Mucosa of descending colon (tissue), 3 donors: Measurements from ENCODE around the gene NR1I2. TPM values are rescaled to one million over a fixed set of nuclear protein-coding genes. Genes with fewer than 3 reads are reported as not detected.

Experiments used
- total RNA-seq, 3 donors: library from RNA; stranded (reverse); fragmentation: NEBNext Ultra II Directional in 2 of 3; extraction: Animal tissue kit (Norgen Biotek cat#: 25700) in 2 of 3; gene quantifications; one replicate each; pipeline versions ENCODE4 v1.2.1 to v1.2.4, GENCODE V29; 2021 to 2023
- donor health status: DM: no; HTN: no; CAD: no; lungs with moderate emphysema.
- donor health status: DM: no; HTN: no; CAD: no.
- donor health status: DM: no; HTN: yes; CAD: no.

NR1I2 gene
- total RNA-seq, 3 donors from 2014 or later = 62.9 to 141 (median 79.1) TPM

Other genes starting within 250 kb of the NR1I2 start
- gene CD80, start 222.5 kb upstream of the NR1I2 start, total RNA-seq = 1 to 10 TPM in 1 of 3 donors, under 1 TPM in 2; 0.41 to 1.0 (median 0.58) TPM
- 1 to 10 TPM in 2 of 3 donors, under 1 TPM in 1; 0.93 to 9.1 (median 2.7) TPM for gene ADPRH, start 202.6 kb upstream of the NR1I2 start, total RNA-seq
- 1 to 10 TPM in 2 of 3 donors, under 1 TPM in 1; 0.58 to 2.1 (median 1.5) TPM for gene PLA1A, start 184.2 kb upstream of the NR1I2 start, total RNA-seq
- gene POPDC2, start 121.5 kb upstream of the NR1I2 start, total RNA-seq = 10 to 100 TPM in 1 of 3 donors, 1 to 10 TPM in 2; 4.2 to 89.0 (median 7.1) TPM
- 10 to 100 TPM; 45.5 to 56.4 (median 52.4) TPM for gene COX17, start 104.7 kb upstream of the NR1I2 start, total RNA-seq
- gene CFAP91, start 79.1 kb upstream of the NR1I2 start, total RNA-seq = 1 to 10 TPM in 2 of 3 donors, under 1 TPM in 1; 0.51 to 6.2 (median 3.3) TPM